K562 (cell line): ENCODE results near the gene HMBS. TPM values are rescaled to one million over a fixed set of nuclear protein-coding genes. Genes with fewer than 3 reads are reported as not detected.

Experiments used
- REST ChIP-seq, 2 experiments: fragments of 450-650 bp; formaldehyde crosslinking in 1 of 2; IDR thresholded peaks; 2 replicates each; pipeline versions ENCODE4 v1.4.0 to v1.6.1; 2014 to 2020; ENCODE audit warnings: mild to moderate bottlenecking in 2 of 2, borderline replicate concordance in 1 of 2, low read depth in 1 of 2
- ZNF133 ChIP-seq: fragments of 250-450 bp; sonication (Bioruptor Pico); IDR thresholded peaks from 2 replicates; pipeline ENCODE4 v1.4.0; 2020; ENCODE audit warnings: mild to moderate bottlenecking
- polyA plus RNA-seq, 8 experiments: library from polyadenylated mRNA; depleted of rRNA in 4 of 8; stranded (reverse) in 5 of 8; unstranded in 3 of 8; fragments of >200 nt; fragmentation: Nextera tagmentation in 2 of 8; fragmentation: Illumina TruSeq in 1 of 8; extraction: Ambion mirVana in 2 of 8; extraction: Trizol in 1 of 8; gene quantifications; 2 replicates each; pipeline versions ENCODE4 v1.2.1 to v1.2.3, GENCODE V29; 2011 to 2014; ENCODE audit warnings: inconsistent platforms in 1 of 8, missing spikeins in 1 of 8
- total RNA-seq, 7 experiments: library from RNA; depleted of rRNA in 6 of 7; stranded (reverse); fragments of >200 nt in 6 of 7; fragmentation: Illumina TruSeq in 2 of 7; extraction: Trizol in 2 of 7; gene quantifications; 2 replicates each; pipeline versions ENCODE4 v1.2.1 to v1.2.3, GENCODE V29; 2011 to 2021; ENCODE audit warnings: low replicate concordance in 1 of 7

The HMBS gene
- total and polyA plus RNA-seq, 9 of the 15 experiments (the other 6 are each of a cell fraction or from before 2014, with no cell fraction given) = 56.9 to 385 (median 286) TPM

GRCh38 chr11:119126675-119127268 lies 42.1 kb downstream of the HMBS start (continued):
- no peak for TF ChIP-seq REST (IDR thresholded peaks at IDR 0.05; ENCODE audit: borderline replicate concordance)
- TF ChIP-seq REST (CRISPR knock-in tag; IDR thresholded peaks at IDR 0.05; ENCODE audit: low read depth) = no peak
- TF ChIP-seq ZNF133 (CRISPR knock-in tag) = no peak
